ENCODE results near the gene RNASE4. TPM values are rescaled to one million over a fixed set of nuclear protein-coding genes. Genes with fewer than 3 reads are reported as not detected.
"Not testable (repeated sequence)": the region's sequence is repeated elsewhere in the genome, so short reads cannot be mapped to it uniquely, and the experiment has no call there.

Gene RNASE4
- total RNA-seq, 1 donor: 18.1 TPM

GRCh38 chr14:20698934-20699333 lies 14.6 kb downstream of the RNASE4 start:
- no peaks in the 10 kb centered on the region for H3K36me3 ChIP-seq (ENCODE audit: insufficient read depth, low read length)
- no peak for TF ChIP-seq CTCF (IDR thresholded peaks at IDR 0.05; ENCODE audit: extremely low read depth, low read depth, low read length)
- no peaks in the 10 kb centered on the region for H4K20me1 ChIP-seq (ENCODE audit: insufficient read depth, low read length)
- H3K27ac ChIP-seq (ENCODE audit: low read depth, low read length): no peak overlapping the region
- H3K4me2 ChIP-seq (ENCODE audit: insufficient read depth, low read length): no peak overlapping the region
- DNase-seq (ENCODE audit: insufficient read length, low spot score, missing footprints): no peak
- H3K79me2 ChIP-seq (ENCODE audit: insufficient read depth, low read length): no peaks in the 10 kb centered on the region
- no peaks in the 10 kb centered on the region for H3K9me3 ChIP-seq (ENCODE audit: low read depth, low read length)
- H3K4me1 ChIP-seq (ENCODE audit: insufficient read depth, low read length): peaks cover 5% of the 10 kb centered on the region
- no peaks in the 10 kb centered on the region for H3K27me3 ChIP-seq (ENCODE audit: insufficient read depth, low read length)
- H3K4me3 ChIP-seq (ENCODE audit: insufficient read depth, low read length): no peak overlapping the region
- H2AFZ ChIP-seq (ENCODE audit: low read length): no peak overlapping the region

- no peak for TF ChIP-seq CTCF (IDR thresholded peaks at IDR 0.05; ENCODE audit: extremely low read depth, low read depth, low read length)
- H3K36me3 ChIP-seq (ENCODE audit: insufficient read depth, low read length): no peaks in the 10 kb centered on the region
- no peak for DNase-seq (ENCODE audit: insufficient read length, low spot score, missing footprints)
- H3K4me2 ChIP-seq (ENCODE audit: insufficient read depth, low read length): no peak overlapping the region
- H3K9me3 ChIP-seq (ENCODE audit: low read depth, low read length): no peaks in the 10 kb centered on the region
- H3K4me1 ChIP-seq (ENCODE audit: insufficient read depth, low read length): peaks cover 5% of the 10 kb centered on the region
- H2AFZ ChIP-seq (ENCODE audit: low read length): no peak overlapping the region
- no peaks in the 10 kb centered on the region for H3K79me2 ChIP-seq (ENCODE audit: insufficient read depth, low read length)
- H3K27ac ChIP-seq (ENCODE audit: low read depth, low read length): no peak overlapping the region
- H4K20me1 ChIP-seq (ENCODE audit: insufficient read depth, low read length): no peaks in the 10 kb centered on the region
- no peak overlapping the region for H3K4me3 ChIP-seq (ENCODE audit: insufficient read depth, low read length)
- H3K27me3 ChIP-seq (ENCODE audit: insufficient read depth, low read length): no peaks in the 10 kb centered on the region
Measured at GRCh38 chr14:20699931-20700330, 15.6 kb downstream of the RNASE4 start.

- H3K4me1 ChIP-seq (ENCODE audit: insufficient read depth, low read length); H3K4me3 ChIP-seq (ENCODE audit: insufficient read depth, low read length); H3K36me3 ChIP-seq (ENCODE audit: insufficient read depth, low read length); H3K27ac ChIP-seq (ENCODE audit: low read depth, low read length); H3K79me2 ChIP-seq (ENCODE audit: insufficient read depth, low read length); H3K27me3 ChIP-seq (ENCODE audit: insufficient read depth, low read length); H3K4me2 ChIP-seq (ENCODE audit: insufficient read depth, low read length); H3K9me3 ChIP-seq (ENCODE audit: low read depth, low read length); DNase-seq (ENCODE audit: insufficient read length, low spot score, missing footprints); H4K20me1 ChIP-seq (ENCODE audit: insufficient read depth, low read length); H2AFZ ChIP-seq (ENCODE audit: low read length): not testable (repeated sequence)
Measured at GRCh38 chr14:20700965-20701364, 16.6 kb downstream of the RNASE4 start.

GRCh38 chr14:20706657-20707355 lies 22.4 kb downstream of the RNASE4 start:
- peak; percentile 14 for DNase-seq (ENCODE audit: insufficient read length, low spot score, missing footprints)
- Histone ChIP-seq H3K4me3 (ENCODE audit: insufficient read depth, low read length) (no peak overlapping the region), H3K27ac (ENCODE audit: low read depth, low read length) (no peak overlapping the region), H3K79me2 (ENCODE audit: insufficient read depth, low read length) (no peaks in the 10 kb centered on the region), H3K4me1 (ENCODE audit: insufficient read depth, low read length) (no peaks in the 10 kb centered on the region), H3K36me3 (ENCODE audit: insufficient read depth, low read length) (no peaks in the 10 kb centered on the region), H2AFZ (ENCODE audit: low read length) (no peak overlapping the region), H4K20me1 (ENCODE audit: insufficient read depth, low read length) (no peaks in the 10 kb centered on the region), H3K9me3 (ENCODE audit: low read depth, low read length) (no peaks in the 10 kb centered on the region), H3K4me2 (ENCODE audit: insufficient read depth, low read length) (no peak overlapping the region), H3K27me3 (ENCODE audit: insufficient read depth, low read length) (peaks cover 3% of the 10 kb centered on the region)
- no peak for TF ChIP-seq CTCF (IDR thresholded peaks at IDR 0.05; ENCODE audit: extremely low read depth, low read depth, low read length)
